Inflammatory macrophage treated with lipopolysaccharide for 4 hours (primary cell): ENCODE data around the gene CPNE8.
"Not testable (repeated sequence)": the region's sequence is repeated elsewhere in the genome, so short reads cannot be mapped to it uniquely, and the experiment has no call there.

Experiments used
- DNase-seq: peaks from one replicate; pipeline ENCODE4 v3.0.0-alpha.2; 2020

The CPNE8 gene

DNA sequence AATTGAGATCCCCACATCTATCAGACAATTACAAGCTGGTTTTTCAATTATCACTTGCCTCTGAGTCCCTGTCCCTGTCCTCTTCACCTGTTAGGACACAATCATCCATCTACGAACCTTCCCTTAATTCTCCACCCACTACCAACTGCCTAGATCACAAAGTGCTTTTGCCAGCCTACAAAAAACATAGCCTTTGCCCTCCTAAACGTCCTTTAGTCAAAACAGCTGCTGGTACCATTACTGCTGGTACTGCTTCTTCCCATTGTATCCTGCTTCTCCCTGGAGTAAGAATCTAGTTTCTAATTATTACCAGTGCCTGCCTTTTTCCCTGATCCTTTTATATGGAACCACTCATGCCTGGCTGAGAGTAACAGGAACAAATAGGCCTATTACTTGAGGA is 82.1 kb downstream of the CPNE8 start:
- no peak for DNase-seq

DNA sequence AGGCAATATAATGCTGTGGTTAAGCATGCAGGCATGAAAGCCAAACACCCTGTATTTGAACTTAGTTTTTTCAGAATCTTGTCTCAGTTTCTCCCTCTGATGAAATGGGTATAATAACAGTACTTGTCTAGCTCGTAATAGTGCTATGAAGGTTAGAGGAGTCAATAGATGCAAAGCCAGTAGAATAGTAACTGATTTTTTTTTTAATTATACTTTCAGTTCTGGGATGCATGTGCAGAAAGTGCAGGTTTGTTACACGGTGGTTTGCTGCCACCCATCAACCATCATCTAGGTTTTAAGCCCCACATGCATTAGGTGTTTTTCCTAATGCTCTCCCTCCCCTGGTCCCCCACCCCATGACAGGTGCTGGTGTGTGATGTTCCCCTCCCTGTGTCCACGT is 87.4 kb downstream of the CPNE8 start:
- DNase-seq = no peak

DNA sequence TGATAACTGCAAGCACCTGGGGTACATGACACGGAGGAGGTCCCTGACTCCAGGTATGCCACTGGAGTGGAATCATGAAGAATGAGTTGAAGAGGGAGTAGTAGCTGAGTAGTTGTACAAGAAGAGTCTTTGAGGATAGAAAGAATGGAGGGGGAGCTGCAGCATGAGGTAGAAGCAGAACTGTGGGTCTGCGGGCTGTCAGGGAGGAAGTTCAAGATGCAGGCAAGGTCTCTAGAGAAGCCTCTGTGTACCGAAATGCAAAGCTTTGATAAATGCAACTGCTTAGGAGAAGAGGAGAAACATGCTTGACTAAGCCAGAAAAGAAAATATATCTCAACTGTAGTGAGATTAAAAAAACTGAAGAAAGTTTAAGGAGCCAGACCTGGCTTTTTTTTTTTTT is 91.5 kb downstream of the CPNE8 start:
- no peak for DNase-seq

DNA sequence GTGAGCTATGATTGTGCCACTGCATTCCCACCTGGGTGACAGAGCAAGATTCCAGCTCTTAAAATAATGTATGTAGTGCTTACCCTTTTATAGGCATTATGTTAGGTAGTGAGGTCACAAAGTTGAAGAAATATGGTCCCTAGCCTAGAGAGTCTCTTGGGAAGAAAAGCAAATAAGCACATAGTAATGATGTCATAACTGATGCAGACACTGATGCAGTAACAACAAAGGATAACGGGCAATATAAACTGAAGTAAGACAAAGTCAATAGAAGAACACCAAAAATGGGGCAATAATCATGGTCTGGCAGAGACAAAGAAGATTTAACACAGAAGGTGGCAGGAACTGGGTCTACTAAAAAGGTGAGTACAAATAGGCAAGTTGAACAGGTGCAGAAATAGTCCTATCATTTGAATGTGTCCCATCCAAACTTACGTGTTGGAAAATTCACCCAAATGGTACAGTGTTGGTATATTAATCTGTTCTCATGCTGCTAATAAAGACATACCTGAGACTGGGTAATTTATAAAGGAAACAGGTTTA is 93.5 kb downstream of the CPNE8 start:
- DNase-seq = no peak

DNA sequence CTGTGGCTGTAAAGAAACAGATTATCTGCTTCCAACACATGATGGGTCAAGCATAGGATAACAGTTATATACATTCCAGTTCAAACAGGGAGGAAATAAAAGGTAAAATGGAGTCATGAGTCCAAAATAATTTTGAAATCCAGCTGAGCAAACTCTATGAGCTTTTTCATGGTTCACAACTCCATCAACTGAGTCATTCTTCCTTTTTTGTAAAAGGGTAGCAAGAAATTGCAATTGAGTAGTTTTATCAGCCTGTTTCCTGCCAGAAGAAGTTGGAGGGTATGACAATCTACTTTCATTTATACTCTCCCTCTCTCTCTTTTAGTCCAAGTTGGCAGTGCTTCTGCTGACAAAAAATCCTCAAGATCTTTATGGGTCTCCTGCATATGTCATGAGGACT is 95.6 kb downstream of the CPNE8 start:
- peak; percentile 27 for DNase-seq

DNA sequence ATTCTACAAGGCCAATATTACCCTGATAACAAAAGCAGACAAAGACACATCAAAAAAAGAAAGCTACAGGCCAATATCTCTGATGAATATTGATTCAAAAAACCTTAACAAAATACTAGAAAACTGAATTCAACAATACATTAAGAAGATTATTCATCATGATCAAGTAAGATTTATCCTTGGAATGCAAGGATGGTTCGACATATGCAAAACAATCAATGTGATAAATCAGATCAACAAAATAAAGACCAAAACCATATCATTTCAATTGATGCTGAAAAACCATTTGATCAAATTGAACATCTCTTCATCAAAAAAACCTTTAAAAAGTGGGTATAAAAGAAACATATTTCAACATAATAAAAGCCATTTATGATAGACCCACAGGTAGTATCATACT is 117.3 kb downstream of the CPNE8 start:
- DNase-seq = no peak

DNA sequence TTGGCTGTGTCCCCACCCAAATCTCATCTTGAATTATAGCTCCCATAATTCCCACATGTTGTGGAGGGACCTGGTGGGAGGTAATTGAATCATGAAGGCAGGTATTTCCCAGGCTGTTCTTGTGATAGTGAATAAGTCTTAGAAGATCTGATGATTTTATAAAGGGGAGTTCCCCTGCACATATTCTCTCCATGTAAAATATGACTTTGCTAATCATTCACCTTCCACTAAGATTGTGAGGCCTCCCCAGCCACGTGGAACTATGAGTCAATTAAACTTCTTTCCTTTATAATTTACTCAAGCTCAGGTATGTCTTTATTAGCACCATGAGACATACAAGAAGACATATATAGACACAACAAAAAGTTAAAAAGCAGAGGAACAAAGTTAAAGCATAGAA is 120.0 kb downstream of the CPNE8 start:
- no peak for DNase-seq

DNA sequence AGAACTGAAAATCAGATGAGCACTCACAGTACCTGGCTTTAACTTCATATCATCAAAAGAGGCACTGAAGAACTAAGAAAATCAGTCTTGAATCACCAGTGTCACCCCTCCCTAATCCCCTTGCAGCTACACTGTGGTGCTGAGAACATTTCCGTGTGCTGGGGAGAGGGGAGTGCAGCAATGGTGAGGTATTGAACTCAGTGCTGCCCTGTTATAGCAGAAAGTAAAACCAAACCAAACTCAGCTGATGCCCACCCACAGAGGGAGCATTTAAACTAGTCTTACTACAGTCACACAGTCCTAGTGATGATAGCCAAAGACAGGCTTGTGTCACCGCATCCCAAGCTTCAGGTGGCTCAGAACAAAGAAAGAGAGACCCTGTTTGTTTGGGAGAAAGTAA is 122.1 kb downstream of the CPNE8 start:
- no peak for DNase-seq

DNA sequence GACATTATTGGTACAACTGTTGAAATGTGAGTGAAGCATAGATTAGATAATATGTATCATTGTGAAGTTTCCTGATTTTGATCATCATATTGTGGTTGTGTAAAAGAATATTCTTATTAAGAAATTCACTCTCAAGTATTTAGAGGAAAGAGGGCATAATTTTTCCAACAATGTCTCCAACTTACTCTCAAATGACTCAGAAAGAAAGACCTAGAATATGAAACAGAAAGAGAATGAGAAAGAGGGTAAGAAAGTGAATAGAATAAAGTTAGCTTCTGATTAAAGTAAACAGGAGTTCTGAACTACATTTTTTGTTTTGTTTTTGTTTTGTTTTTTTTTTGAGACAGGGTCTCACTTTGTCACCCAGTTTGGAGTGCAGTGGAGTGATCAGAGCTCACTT is 123.0 kb downstream of the CPNE8 start:
- DNase-seq = peak; percentile 68

DNA sequence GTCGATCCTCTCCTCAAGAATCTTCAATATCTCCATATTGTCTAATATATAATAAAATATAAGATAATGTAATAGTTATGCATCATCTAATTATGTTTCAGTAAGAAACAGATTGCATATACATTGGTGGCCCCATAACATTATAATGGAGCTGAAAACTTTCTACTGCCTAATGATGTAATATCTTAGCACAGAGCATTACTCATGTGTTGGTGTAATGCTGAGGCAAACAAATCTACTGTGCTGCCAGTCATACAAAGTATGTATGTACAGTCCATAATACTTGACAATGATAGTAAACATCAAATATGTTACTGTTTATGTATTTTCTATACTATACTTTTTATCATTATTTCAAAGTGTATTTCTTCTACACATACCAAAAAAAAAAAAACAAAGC is 128.7 kb downstream of the CPNE8 start:
- DNase-seq = peak; percentile 67

DNA sequence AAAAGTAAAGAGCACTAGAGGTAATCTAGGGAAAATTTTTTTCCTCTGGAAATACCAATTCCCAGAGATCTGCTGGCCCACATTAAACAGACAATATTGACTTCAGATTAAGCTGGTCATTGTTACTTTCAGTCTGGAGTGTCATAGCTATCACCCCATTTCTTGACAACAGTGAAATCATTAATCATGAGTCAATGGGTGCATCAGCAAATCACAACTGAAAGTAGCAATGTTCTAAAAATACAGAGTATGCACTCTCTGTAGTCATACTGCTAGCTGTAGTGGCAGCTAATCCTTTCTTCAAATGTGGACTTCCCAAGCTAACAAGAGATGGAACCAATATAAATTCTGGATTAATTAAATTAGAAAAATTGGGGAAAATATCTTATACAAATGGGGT is 129.9 kb downstream of the CPNE8 start:
- peak; percentile 71 for DNase-seq

DNA sequence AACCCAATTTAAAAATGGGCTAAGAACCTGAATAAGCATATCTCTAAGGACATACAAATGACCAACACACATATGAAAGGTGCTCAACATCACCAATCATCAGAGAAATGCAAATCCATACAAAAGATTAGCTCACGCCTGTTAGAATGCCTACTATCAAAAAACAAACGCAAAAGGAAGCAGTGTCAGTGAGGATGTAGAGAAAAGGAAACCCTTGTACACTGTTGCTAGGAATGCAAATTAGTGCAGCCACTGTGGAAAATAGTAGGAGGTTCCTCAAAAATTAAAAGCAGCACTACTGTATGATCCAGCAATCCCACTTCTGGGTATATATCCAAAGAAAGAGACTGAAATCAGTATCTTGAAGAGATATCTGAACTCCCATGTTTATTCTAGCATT is 133.0 kb downstream of the CPNE8 start:
- DNase-seq = peak; percentile 31

DNA sequence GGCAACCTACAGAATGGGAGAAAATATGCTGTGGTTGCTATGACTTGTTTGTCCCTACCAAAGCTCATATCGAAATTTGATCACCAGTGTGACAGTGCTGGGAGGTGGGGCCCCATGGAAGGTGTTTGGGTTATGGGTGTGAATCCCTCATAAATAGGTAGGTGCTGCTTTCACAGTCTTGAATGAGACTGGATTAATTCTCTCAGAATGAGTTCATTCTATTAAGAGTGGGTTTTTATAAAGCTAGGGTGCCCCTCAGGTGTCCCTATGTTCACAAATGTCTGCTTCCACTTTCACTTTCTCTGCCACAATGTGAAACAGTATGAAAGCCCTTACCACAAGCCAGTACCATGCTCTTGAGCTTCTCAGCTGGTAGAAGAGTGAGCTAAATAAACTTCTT is 133.5 kb downstream of the CPNE8 start:
- peak; percentile 31 for DNase-seq

DNA sequence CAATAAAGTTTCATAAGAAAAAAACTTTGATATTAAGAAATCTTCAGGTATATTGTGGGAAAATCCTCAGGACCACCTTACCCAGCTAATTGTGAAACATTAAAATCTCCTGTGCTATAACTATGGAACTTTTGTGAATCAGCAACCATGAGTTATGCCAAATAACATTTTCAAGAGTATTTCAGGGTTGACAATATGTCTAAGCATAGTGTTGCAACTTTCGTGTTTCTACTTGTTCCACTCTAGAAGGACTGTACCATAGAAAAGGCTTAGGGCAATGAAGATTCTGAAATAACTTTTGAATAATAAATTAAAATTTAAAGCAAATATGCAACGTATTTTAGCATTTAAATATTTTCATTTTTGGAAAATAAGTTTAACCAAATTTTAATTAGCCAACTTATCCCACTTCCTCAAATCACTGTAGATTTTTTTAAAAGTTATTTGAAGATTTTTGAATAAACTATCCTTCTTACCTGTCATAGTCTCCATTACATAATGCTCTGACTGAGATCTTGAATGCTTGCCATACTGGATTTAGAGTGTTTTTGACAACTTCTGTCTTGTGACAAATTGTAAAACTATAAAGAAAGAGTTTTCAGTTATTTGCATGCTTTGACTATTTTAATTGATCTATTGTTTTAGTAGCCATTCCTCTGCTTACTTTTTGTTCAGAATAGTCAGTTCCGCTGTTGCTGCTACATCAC is 143.6 kb downstream of the CPNE8 start:
- no peak for DNase-seq

DNA sequence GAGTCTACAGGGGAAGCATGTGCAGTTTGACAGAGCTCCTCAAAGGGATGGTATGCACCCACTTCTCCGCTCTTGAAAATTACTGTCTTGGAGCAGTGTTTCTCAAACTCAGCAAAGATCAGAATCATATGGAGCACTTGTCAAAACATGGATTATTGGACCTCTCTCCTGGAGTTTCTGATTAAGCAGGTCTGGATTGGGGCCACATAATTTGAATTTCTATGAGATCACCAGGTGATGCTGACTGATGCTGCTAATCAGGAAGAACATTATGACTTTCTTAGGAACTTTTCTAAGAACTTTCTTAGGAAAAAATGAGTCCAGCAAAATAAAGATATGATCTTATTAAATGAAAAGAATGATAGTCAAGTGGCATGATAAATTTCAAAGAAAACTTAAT is 144.3 kb downstream of the CPNE8 start:
- DNase-seq = no peak

DNA sequence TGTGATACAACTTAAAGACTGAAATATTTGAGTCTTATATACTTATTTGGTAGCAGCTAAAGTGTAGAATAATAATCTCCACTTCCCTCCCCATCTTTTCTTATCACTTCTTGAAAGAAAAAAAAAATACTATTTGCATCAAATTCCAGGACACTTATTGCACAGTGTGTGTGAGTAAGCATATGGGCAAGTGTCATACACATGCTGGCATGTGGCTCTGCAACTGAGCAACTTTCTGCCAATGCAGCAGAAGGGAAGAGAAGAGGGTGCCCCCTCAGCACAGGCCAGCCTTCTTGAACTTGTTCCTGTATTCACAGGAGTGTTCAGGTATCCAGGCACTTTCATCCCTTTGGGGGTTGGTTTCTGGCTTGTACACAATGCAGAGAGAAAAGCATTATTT is 145.8 kb downstream of the CPNE8 start:
- no peak for DNase-seq

DNA sequence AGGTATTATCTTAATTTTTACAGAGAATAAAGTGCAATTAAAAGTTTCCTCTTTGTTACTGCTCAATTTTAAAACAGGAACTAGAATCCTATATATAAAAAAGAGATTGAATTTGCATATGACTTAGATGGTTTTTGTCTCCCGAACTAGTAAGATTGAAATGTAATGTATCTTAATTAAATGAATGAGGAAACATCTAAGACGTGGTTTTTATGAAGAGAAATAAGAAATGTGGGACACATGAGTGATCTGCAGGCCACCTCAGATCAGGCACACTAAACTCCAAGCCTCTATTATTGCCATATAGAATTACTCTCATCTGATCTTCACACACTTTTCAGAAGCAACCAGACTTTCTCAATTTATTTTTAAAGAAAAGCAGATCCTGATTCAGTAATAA is 158.6 kb downstream of the CPNE8 start:
- DNase-seq = no peak

DNA sequence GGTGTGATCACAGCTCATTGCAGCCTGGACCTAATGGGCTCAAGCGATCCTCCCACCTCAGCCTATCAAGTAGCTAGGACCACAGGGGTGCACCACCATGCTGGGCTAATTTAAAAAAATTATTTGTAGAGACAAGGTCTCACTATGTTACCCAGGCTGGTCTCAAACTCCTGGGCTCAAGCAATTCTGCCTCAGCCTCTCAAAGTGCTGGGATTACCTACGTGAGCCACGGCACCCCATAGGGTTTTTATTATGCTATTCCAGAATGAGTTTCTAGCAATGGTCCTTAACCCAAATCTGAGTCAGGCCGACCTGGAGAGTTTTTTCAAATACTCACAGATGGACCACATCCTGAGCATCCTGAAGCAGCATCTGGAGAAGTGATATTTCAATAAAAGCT is 159.8 kb downstream of the CPNE8 start:
- no peak for DNase-seq

DNA sequence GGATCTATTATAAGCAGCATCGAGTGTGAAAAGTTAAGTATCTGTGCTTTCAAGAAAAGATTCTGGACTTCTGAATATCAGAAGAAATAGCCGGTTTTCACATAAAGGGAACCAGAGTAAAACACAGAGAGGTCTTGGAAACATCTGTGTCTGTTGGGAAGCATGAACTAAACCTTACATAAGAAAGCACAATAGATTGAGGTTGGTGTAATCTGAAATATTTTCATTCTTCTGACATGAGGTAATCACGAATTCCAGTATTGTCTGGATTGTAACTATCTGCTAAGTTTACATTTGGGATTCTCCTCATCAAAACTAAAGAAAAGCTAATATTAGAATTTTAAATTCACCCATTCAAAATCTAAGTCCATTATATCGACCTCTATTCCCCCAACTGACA is 161.3 kb downstream of the CPNE8 start:
- DNase-seq = no peak

DNA sequence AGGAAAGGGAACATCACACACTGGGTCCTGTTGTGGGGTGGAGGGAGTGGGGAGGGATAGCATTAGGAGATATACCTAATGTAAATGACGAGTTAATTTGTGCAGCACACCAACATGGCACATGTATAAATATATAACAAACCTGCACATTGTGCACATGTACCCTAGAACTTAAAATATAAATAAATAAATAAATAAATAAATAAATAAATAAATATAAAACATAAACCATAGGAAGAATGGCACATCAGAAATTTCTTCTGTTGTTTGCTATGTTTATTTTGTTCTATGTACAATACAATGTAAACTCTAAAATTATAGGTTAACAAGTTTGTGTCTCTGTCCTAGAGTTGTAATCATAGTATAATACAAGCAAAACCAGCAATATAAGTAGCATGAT is 162.9 kb downstream of the CPNE8 start:
- not testable (repeated sequence) for DNase-seq

DNA sequence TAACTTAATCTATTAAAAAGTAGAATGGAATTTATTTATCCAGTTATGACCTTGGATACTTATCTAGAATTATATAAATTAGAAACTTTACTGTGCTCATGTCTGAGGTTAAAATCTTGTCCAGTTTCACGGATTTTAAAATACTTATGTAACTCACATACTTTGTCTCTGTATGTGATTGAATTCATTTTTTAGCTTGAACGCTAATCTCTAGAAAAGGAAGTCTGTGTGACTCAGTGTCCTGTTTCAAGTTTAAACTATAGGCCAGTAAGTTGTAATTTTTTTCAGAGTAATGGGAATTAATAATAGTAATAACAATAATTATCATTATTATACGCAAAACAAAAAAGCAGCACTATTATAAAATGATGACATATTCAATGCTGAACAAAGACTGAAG is 168.6 kb downstream of the CPNE8 start:
- no peak for DNase-seq

DNA sequence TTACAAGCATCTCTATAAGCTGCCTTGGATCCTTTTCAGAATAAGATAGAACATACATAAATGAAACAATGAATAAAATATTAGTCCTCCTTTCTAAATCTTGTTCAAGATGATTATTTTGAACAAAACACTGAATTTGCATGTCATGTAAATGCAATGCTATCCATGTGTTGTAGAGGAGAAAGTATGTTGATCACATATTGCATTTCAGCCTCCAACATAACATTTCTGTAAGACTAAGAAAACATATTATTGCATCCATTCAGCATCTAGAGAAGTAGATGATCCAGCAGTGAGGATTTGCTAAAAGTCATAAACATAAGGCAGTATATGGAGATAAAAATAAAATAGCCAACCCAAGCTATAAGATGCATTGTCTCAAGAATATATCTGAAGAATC is 172.6 kb downstream of the CPNE8 start:
- DNase-seq = no peak

DNA sequence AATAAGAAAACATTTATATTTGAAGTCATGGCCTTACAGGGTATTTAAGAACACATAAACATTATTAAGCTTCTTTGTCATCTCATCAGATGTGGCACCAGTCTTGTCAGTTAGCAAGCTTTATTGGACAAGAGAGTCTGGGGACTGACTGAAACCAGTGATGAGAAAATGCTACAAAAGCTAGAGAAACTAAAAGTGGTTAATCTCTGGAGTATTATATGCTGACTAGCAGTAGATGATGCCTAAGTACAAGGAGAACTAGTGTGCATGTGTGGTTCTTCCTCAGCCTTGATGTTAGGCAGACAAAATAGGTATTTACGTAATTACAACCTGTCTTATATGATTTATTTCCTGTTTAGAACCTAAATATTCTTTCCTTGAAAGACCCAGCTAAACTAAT is 176.5 kb downstream of the CPNE8 start:
- DNase-seq = no peak

DNA sequence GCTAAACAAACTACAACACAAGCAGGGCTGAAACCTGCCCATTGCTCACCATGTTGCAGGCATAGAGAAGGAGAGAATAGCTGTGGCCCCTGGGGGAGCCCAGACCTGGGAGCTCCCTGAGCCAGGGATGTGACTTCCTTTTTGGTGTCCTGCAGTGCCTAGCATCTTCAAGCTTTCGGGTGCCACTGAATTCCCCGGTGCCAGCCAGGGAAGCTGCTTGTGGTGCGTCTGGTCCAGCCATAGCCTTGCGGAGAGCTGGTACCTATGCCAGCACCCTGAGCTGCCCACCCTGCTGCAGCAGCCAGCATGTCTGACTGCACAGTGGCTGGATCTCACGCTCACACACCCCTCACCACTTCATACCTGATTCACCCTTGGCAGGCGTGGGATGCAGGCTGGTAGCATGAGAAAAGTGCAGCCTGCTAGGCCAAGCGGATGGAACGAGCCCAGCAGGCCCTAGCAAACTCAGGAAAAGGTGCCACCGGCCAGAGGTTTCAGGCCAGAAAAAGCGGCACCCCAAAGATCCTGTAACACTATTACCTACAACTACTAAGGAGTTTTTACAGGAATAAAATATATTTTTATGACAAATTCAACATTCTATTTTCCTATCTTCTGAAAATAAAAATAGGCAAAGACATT is 183.7 kb downstream of the CPNE8 start:
- DNase-seq = no peak

DNA sequence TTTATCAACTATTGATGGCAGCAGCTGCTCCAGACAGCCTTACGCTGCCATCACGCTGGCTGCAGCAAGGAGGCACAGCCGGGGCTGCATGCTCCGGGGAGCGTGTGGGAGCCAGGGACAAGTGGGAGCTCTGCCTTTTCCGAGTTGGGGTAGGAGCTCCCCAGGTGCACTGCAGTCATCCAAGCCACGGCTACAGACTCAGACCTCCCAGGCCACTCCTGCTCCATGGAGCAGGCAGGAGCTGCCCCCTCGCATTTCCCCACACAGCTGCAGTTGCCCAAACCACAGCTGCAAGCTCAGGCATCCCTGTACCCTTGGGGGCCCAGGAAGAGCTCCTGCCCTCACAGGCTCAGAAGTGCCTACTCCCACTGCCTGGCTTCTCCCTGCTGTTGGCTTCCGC is 184.7 kb downstream of the CPNE8 start:
- no peak for DNase-seq
